K562 (cell line): Measurements from ENCODE around the gene STEAP1B. TPM values are rescaled to one million over a fixed set of nuclear protein-coding genes. Genes with fewer than 3 reads are reported as not detected.

ENCODE experiments used
- ATAC-seq: fragments of 200-7000 bp; cut with Tn5 transposase; 3 replicates; pipeline ENCODE4 v1.9.1; 2020; ENCODE audit warnings: moderate library complexity
- BruUV-seq: library from RNA; stranded (reverse); fragments of 400-500 nt; replicated peaks from 2 replicates; lab custom pipeline; 2021; lab: Mats Ljungman, UMichigan
- CTCF ChIA-PET: fragments of 300-600 bp; formaldehyde crosslinking; extraction: SDS; loops from one replicate; lab custom pipeline; 2021; ENCODE audit warnings: low intra/inter-chr PET ratio; lab: Yijun Ruan, JAX
- POLR2A ChIA-PET: fragments of 300-600, 350-650 bp; sonication (Branson Sonifier 250); formaldehyde crosslinking; extraction: SDS; loops from one replicate; lab custom pipeline; 2021; ENCODE audit warnings: antibody characterized with exemption, inconsistent platforms; lab: Yijun Ruan, JAX
- DNase-seq, 4 experiments: peaks; one replicate each; pipeline versions ENCODE4 v3.0.0 to v3.0.0-alpha.2; 2011 to 2018; ENCODE audit warnings: low spot score in 3 of 4, mixed read lengths in 3 of 4; ENCODE audit errors: extremely low read depth in 1 of 4
- FAIRE-seq: peaks from 2 replicates; lab custom pipeline; 2011; peaks lifted over from hg19 to GRCh38; lab: Jason Lieb, UNC
- H2AFZ ChIP-seq: 2 replicates; pipeline ENCODE4 v1.6.0; 2011; ENCODE audit warnings: low read depth, low read length, control low read depth, inconsistent platforms
- H3K27ac ChIP-seq: fragments of 200-600 bp; 3 replicates; pipeline ENCODE4 v1.8.0; 2011; ENCODE audit warnings: low read depth, mild to moderate bottlenecking, control low read depth, inconsistent platforms, low read length, moderate library complexity, mixed read lengths; ENCODE audit errors: extremely low read depth
- H3K27me3 ChIP-seq, 2 experiments: fragments of 300-600 bp in 1 of 2; 2 replicates in 1 of 2; 3 replicates in 1 of 2; pipeline versions ENCODE4 v1.6.0 to v1.8.0; 2011; ENCODE audit warnings: inconsistent platforms in 2 of 2, low read length in 2 of 2, mild to moderate bottlenecking in 1 of 2, mixed read lengths in 1 of 2, moderate library complexity in 1 of 2; ENCODE audit not compliant: control insufficient read depth in 2 of 2, insufficient read depth in 2 of 2
- H3K36me3 ChIP-seq: fragments of 300-600 bp; 3 replicates; pipeline ENCODE4 v1.8.0; 2011; ENCODE audit warnings: mild to moderate bottlenecking, low read length, inconsistent platforms; ENCODE audit not compliant: control insufficient read depth, insufficient read depth
- H3K4me1 ChIP-seq, 2 experiments: fragments of 200-600 bp in 1 of 2; replicated peaks in 1 of 2; 2 replicates in 1 of 2; 3 replicates in 1 of 2; pipeline versions ENCODE4 v1.5.1 to v1.8.0; 2011; ENCODE audit warnings: inconsistent platforms in 2 of 2, low read length in 2 of 2, mild to moderate bottlenecking in 1 of 2, mixed read lengths in 1 of 2, moderate library complexity in 1 of 2; ENCODE audit not compliant: control insufficient read depth in 2 of 2, insufficient read depth in 2 of 2
- H3K4me2 ChIP-seq: 2 replicates; pipeline ENCODE4 v1.6.1; 2011; ENCODE audit warnings: low read length, control low read depth, inconsistent platforms, mixed read lengths; ENCODE audit not compliant: insufficient read depth
- H3K4me3 ChIP-seq: fragments of 200-600 bp; sonication (generic), shearing (Covaris generic); 2 replicates; pipeline ENCODE4 v1.5.1; 2016; ENCODE audit warnings: control low read depth, inconsistent platforms
- H3K79me2 ChIP-seq: fragments of 200-600 bp; 3 replicates; pipeline ENCODE4 v1.8.0; 2011; ENCODE audit warnings: low read length, inconsistent platforms; ENCODE audit not compliant: control insufficient read depth, insufficient read depth
- H3K9ac ChIP-seq, 2 experiments: 2 replicates each; pipeline versions ENCODE4 v1.6.0 to v1.6.1; 2011; ENCODE audit warnings: low read depth in 2 of 2, low read length in 2 of 2, control low read depth in 1 of 2, inconsistent platforms in 1 of 2, mild to moderate bottlenecking in 1 of 2, mixed read lengths in 1 of 2; ENCODE audit not compliant: insufficient read depth in 1 of 2
- H3K9me1 ChIP-seq: one replicate; pipeline ENCODE4 v1.6.0; 2011; ENCODE audit warnings: inconsistent platforms, mild to moderate bottlenecking, low read length, moderate library complexity; ENCODE audit not compliant: control insufficient read depth, insufficient read depth
- H3K9me3 ChIP-seq: replicated peaks from 2 replicates; pipeline ENCODE4 v1.5.1; 2011; ENCODE audit warnings: low read depth, low read length, inconsistent platforms; ENCODE audit not compliant: control insufficient read depth, insufficient read depth
- H4K20me1 ChIP-seq: replicated peaks from 2 replicates; pipeline ENCODE4 v1.6.1; 2011; ENCODE audit warnings: low read length, inconsistent platforms, mixed read lengths; ENCODE audit not compliant: control insufficient read depth, insufficient read depth
- CREB3 ChIP-seq: fragments of 450-650 bp; conservative IDR thresholded peaks from 2 replicates; pipeline ENCODE4 v1.6.1; 2016; ENCODE audit warnings: missing genetic modification characterization, low read depth, mild to moderate bottlenecking, missing compliant biosample characterization, moderate library complexity
- MAZ ChIP-seq, 2 experiments: fragments of 450-650 bp in 1 of 2; sonication (generic) in 1 of 2; formaldehyde crosslinking; IDR thresholded peaks in 1 of 2; conservative IDR thresholded peaks in 1 of 2; 2 replicates each; pipeline versions ENCODE4 v1.4.0 to v1.5.0; 2020; ENCODE audit warnings: mild to moderate bottlenecking in 1 of 2, missing genetic modification reagents in 1 of 2
- PYGO2 ChIP-seq: fragments of 450-650 bp; IDR thresholded peaks from 2 replicates; pipeline ENCODE4 v1.6.1; 2016; ENCODE audit warnings: mild to moderate bottlenecking, missing genetic modification characterization, moderate library complexity, missing compliant biosample characterization
- THAP7 ChIP-seq: fragments of 250-450 bp; sonication (Bioruptor Pico); IDR thresholded peaks from 2 replicates; pipeline ENCODE4 v1.5.0; 2021
- ZNF140 ChIP-seq: fragments of 250-450 bp; sonication (Bioruptor Pico); IDR thresholded peaks from 2 replicates; pipeline ENCODE4 v1.8.0; 2021; ENCODE audit warnings: moderate library complexity, mild to moderate bottlenecking, inconsistent platforms
- WGBS: fragments of 100-300 bp; shearing (Covaris generic); methylation state at CpG from one replicate; pipeline ENCODE4 v1.1.6; 2016; ENCODE audit warnings: low coverage, mixed read lengths; ENCODE audit not compliant: insufficient coverage; ENCODE audit errors: missing lambda C conversion rate; 5-methylcytosine and 5-hydroxymethylcytosine counted together
- in situ Hi-C: fragments of 300-500 bp; cut with MboI; formaldehyde crosslinking; loops from 4 replicates; pipeline ENCODE4 v1.15.0; 2018; ENCODE audit warnings: inconsistent platforms, mixed read lengths
- intact Hi-C: fragments of 100-400 bp; cut with micrococcal nuclease; formaldehyde crosslinking; loops from 2 replicates; pipeline ENCODE4 v1.14.2; 2022
- polyA plus RNA-seq, 8 experiments: library from polyadenylated mRNA; depleted of rRNA in 4 of 8; stranded (reverse) in 5 of 8; unstranded in 3 of 8; fragments of >200 nt; fragmentation: Nextera tagmentation in 2 of 8; fragmentation: Illumina TruSeq in 1 of 8; extraction: Ambion mirVana in 2 of 8; extraction: Trizol in 1 of 8; gene quantifications; 2 replicates each; pipeline versions ENCODE4 v1.2.1 to v1.2.3, GENCODE V29; 2011 to 2014; ENCODE audit warnings: inconsistent platforms in 1 of 8, missing spikeins in 1 of 8
- total RNA-seq, 7 experiments: library from RNA; depleted of rRNA in 6 of 7; stranded (reverse); fragments of >200 nt in 6 of 7; fragmentation: Illumina TruSeq in 2 of 7; extraction: Trizol in 2 of 7; gene quantifications; 2 replicates each; pipeline versions ENCODE4 v1.2.1 to v1.2.3, GENCODE V29; 2011 to 2021; ENCODE audit warnings: low replicate concordance in 1 of 7

The STEAP1B gene
- total and polyA plus RNA-seq, 9 of the 15 experiments (the other 6 are each of a cell fraction or from before 2014, with no cell fraction given) = 20.0 to 38.5 (median 30.6) TPM

- Histone ChIP-seq H3K27ac (no peak overlapping the region), H3K9me1 (peaks cover 5% of the 10 kb centered on the region), H3K36me3 (no peaks in the 10 kb centered on the region; the same call in 2 of the 3 replicates), H2AFZ (no peak overlapping the region), H3K9me3 (no peaks in the 10 kb centered on the region), H3K79me2 (no peaks in the 10 kb centered on the region), H4K20me1 (no peaks in the 10 kb centered on the region), H3K27me3 (no peaks in the 10 kb centered on the region), H3K4me2 (no peak overlapping the region), H3K9ac (no peak overlapping the region), H3K4me1 (peaks cover 14 to 27% of the 10 kb centered on the region in 2 experiments), H3K4me3 (no peak overlapping the region)
- TF ChIP-seq ZNF140 (CRISPR knock-in tag) = no peak
- TF ChIP-seq CREB3 (tag) = no peak
- no peak for TF ChIP-seq PYGO2
- no peak for TF ChIP-seq THAP7 (CRISPR knock-in tag)
- TF ChIP-seq MAZ (CRISPR knock-in tag; conservative IDR thresholded peaks at IDR 0.05 in 1 of 2, IDR thresholded peaks at IDR 0.05 in 1 of 2) = no peak
- ChIA-PET CTCF (no interaction called here), POLR2A (no interaction called here)
- 66% methylated on average over 3 of the region's 3 CpGs for WGBS
- no TSS peak for BruUV-seq
- no peak for ATAC-seq
- FAIRE-seq = no peak
- no peak for DNase-seq
- in situ Hi-C loops = no loop called here
- intact Hi-C loops = no loop called here
Measured at GRCh38 chr7:22438994-22439393, 61.0 kb downstream of the STEAP1B start.
